ENCODE results near the gene MAPKAP1.
"Not testable (repeated sequence)": the region's sequence is repeated elsewhere in the genome, so short reads cannot be mapped to it uniquely, and the experiment has no call there.

MAPKAP1 gene

DNA sequence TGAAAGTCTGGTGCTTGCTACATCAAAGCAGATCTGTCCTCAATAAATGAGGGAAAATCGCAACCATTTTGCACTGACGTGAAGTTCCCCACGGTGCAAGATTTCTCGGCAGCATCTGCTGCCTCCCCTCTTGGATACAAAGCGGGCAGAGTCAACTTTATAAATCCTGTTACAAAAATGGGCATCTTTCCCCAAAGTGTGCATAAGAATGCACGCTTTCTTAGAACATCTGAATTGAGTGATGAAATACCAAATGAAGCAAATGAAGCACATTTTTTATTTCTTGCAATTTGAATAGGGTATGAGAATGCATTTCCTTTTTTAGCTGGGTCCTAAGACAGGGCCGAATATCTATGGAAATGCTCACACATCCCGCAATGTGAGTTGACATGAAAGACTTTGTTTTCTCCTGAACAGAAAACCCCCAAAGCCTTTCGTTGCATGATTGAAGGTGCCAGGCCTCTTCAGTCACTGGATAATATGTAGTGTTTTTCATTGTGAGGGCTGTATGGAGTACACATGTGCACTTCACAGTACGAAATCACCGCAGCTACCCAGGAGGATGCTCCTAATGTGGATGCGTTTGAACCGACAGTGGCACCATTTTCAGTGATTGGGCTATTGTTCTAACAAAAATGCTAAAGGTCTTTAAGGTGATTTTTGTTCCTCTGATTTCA is 19.6 kb upstream of the MAPKAP1 start:
- no peak for DNase-seq

DNA sequence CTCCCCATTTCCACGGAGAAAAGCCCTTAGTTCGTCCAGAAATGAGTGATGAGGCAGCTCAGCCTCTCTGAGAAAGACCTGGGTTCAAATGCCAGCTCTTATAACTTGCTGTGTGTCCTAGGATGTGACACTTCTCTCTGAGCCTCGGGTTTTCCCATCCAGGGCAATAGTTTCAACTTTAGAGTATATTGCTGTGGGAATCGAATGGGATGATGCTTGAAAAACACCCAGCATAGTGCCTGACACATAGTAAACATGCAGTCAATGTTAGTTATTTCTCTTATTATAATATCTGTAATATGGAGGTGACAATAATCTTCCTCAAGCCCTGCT is 430 bp upstream of the MAPKAP1 start:
- DNase-seq = no peak

DNA sequence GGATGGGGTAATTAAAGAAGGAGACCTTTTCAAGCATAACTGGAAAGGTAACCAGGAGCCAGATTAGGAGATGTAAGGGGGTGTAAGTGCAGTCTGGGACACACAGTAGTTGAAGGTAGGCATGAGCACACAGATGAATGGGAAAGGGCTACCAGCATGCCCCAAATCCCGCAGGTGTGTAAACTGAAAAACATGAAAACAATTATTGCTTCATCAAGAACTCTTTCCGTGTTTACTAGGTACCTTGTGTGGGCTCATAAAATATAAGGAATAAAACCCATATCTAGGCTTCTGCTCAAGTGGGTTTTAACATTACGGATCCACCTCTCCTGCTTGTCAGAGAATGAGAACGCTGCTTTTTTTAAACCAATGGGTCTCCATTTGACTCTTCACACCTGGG is 1.1 kb downstream of the MAPKAP1 start:
- DNase-seq = no peak

DNA sequence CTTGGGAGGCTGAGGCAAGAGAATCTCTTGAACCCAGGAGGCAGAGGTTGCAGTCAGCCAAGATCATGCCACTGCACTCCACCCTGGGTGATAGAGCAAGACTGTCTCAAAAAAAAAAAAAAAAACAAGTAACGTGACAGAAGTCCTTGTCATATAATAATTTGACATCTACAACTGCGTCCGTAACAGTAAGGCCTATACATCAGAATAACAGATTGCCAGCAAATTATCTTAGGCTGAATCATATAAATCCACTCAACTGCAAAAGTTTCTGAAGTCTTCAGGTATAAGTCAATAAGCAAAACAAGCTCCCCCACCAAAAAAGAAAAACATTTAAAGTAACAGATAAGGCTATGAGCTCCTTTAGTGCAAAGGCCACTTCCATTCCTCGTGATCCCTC is 3.3 kb downstream of the MAPKAP1 start:
- no peak for DNase-seq

DNA sequence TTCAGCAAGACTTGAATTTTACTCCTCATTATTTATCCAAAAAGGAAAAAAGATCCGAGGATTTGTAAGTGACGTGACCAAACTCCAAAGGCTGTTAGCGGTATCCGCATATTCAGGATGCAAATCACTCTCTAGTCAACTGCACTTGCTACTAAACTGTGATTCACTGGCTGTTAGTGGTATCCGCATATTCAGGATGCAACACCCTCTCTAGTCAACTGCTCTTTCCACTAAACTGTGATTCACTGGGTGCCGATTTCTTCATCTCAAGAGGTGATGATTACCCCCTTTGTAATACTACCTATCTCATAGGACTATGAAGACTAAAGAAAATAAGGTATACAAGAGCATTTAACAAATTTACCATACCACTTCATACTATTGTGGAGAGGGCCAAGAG is 5.7 kb downstream of the MAPKAP1 start:
- DNase-seq = no peak

DNA sequence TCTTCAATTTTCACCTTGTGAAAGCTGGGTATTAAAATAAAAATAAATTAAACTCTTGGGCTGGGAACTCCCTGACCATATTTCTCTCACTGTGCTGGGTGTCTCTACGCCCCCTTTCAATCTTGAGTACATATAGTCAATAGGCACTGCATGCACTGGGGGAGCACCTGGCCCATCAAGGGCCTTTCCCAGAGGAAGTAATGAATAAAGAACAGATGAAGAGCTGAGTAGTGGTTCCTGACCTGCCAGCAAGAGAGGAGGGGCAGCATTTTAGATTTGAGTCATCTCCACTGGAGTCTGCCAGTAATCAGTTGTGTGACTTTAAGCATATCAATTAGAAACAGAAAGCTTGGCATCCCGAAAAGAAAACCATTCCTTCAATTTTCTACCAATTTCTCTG is 6.2 kb downstream of the MAPKAP1 start:
- DNase-seq = no peak

DNA sequence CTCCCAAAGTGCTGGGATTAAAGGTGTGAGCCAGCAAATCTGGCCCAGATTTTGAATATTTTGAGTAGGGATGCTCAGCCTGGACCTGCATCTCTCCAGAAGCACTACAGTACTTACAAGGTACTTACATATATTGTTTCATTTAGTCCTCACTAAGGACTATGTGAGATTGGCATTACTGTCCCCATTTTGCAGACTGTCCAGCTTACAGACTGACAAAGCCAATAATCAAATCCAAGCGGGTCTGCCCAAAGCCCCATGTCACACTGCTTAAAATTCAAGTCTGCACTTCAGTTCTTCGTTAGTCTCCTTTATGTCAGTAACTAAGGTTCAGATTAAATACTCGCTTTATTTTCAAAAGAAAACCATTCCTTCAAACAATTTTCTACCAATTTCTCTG is 7.1 kb downstream of the MAPKAP1 start:
- DNase-seq = no peak

DNA sequence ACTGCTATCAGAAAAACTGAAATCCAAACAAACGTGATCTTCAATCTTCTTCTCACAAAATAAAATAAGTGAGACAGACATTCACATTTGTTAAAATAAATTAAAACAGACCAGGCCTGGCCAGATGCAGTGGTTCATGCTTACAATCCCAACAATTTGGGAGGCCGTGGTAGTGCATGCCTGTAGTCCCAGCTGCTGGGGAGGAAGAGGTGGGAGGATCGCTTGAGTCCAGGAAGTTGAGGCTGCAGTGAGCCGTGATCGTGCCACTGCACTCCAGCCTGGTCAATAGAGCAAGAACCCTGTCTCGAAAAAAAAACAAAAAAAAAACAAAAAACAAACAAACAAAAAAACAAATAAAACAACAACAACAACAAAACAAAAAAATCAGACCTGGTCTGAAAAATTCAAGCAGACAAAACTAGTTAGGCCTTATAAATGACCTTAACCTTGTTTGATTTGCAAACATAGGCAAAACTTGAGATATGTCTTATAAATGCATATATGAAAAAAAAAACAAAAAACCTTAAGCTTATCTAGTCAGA is 10.8 kb downstream of the MAPKAP1 start:
- DNase-seq = peak in 1 of 2 experiments; percentile 20

DNA sequence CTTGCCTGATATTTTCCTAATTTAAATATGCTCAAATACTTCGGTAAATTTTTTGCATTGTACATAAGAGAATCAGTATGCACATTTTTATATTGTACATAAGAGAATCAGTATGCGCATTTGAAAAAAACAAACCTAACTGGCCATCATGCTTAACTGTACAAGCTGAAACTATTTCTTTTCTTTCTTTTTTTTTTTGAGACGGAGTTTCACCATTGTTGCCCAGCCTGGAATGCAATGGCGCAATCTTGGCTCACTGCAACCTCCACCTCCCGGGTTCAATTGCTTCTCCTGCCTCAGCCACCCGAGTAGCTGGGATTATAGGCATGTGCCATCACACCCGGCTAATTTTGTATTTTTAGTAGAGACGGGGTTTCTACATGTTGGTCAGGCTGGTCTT is 11.5 kb downstream of the MAPKAP1 start:
- DNase-seq = not testable (repeated sequence)

DNA sequence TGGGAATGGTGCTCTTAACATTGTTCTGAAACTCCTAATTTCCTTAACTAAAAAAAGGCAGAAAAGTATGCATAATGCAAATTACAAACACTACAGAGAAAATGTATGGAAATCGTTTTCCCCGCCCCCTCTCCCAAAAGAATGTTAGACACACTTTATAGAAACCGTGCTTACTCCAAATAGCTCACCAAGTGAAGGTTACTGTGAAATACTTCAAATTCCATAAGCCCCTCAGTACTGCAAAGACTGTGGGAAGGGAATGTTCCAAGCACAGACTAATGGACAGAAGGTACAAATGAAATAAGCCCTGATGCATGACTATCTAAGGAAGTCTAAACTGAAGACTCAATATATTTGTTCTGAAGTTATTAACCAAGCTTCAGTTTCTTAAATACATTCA is 12.5 kb downstream of the MAPKAP1 start:
- DNase-seq = no peak

DNA sequence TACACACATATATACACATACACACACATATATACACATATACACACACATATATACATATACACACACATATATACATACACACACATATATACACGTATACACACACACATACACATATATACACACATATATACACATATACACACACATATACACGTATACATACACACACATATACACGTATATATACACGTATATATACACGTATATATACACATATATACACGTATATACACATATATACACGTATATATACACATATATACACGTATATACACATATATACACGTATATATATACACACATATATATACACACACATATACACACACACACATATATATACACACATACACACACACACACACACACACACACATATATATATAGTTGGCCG is 13.5 kb downstream of the MAPKAP1 start:
- not testable (repeated sequence) for DNase-seq

DNA sequence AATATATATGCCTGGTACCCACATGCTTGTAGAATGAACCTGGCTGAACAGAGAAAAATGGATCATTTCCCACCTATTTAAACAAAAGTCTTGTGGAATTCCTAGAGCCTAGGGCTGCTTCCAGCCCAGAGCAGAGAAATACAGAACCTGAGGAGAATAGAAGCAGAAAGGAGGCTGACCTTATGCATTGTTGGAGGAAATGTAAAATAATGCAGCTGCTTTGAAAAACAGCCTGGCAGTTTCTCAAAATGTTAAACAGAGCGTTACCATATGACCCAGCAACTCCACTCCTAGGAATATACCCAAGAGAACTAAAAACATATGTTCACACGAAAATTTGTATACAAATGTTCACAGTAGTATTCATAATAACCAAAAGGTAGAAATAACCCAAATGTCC is 15.1 kb downstream of the MAPKAP1 start:
- no peak for DNase-seq

DNA sequence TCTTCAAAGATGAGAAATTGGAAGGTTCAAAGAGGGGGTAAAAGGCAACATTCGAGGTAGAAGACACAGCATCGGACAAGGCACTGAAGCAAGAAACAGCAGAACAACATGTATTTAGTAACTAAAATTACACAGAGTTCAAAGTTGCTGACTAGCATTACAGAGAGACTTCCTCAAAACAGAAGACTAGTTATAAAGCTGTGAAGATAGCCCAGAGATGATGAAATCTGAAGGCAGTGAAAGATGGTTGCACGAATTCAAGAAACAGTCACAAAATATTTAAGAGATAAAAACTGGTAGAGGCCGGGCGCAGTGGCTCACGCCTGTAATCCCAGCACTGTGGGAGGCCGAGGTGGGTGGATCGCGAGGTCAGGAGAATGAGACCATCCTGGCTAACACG is 16.3 kb downstream of the MAPKAP1 start:
- peak; percentile 20 to 56 for DNase-seq

DNA sequence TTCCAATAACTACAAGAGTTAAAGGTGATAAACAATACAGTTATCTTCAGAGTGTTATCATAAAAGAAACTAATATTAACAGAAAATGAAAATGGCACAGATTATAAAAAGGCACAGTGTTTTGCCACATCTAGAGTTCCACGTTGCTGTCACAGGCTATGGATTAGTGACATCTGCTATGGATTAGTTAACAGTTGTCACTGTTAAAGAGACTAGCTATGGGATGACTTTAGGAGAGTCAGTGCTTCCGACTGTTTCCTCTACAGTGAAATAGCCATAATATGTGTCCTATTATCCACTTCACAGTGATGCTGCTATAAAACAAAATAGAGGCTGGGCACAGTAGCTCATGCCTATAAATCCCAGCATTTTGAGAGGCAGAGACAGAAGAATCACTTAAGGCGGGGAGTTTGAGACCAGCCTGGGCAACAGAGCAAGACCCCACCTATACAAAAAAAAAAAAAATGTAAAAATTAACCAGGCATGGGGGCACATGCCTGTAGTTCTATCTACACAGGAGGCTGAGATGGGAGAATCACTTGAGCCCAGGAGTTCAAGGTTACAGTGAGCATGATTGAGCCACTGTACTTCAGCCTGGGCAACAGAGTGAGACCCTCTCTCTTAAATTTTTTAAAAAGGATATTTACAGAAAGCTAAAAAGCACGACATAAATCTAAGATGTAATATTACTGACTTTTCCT is 19.7 kb downstream of the MAPKAP1 start:
- DNase-seq = no peak

DNA sequence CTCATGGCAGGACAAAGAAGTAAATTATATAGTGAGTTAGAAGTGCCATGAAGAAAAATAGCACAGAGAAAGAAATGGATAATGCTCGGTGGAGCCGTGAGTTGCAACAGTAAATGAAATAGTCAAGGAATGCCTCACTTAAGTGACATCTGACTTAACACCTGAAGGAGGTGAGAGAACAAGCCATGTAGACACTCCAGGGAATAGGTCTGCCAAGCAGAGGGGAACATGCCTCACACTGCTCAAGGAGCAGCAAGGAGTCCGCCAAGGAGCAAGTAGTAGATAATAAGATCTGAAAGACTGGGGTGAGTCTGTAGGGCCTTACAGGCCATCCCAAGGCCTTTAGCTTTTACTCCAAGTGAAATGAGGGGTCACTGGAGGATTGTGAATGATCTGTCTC is 21.8 kb downstream of the MAPKAP1 start:
- DNase-seq = no peak

DNA sequence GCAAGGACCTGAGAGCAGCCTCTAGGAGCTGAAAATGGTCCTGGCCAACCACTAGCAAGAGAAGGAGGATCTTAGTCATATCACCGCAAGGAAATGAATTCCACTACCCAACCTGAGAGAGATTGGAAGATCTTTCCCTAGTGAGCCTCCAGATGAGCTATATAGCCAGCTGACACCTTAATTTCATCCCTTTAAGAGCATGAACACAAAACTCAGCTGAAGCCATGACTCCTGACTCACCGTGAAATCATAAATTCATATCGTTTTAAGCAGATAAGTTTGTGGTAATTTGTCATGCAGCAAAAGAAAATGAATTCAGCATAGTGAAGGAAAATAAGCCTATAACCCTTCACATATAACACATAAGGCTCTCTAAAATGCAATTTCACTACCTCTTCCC is 23.5 kb downstream of the MAPKAP1 start:
- DNase-seq = no peak

DNA sequence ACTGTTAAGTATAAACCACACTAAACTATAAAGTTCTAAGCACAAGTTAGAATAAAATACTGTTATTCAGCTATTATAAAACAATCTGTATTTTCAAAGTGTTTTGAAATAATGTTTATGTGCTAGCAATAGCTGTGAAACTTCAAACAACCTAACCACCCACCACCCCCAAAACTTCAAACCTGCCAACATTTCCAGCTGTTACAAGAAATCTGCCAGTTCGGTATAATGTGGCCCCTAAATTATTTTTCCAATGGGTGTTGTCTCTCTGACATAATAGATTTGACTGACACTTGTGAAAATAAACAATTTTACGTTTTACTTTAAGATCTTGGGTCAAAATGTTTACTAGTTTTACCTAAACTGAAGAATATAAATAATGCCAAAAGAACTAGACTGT is 24.7 kb downstream of the MAPKAP1 start:
- DNase-seq = no peak

DNA sequence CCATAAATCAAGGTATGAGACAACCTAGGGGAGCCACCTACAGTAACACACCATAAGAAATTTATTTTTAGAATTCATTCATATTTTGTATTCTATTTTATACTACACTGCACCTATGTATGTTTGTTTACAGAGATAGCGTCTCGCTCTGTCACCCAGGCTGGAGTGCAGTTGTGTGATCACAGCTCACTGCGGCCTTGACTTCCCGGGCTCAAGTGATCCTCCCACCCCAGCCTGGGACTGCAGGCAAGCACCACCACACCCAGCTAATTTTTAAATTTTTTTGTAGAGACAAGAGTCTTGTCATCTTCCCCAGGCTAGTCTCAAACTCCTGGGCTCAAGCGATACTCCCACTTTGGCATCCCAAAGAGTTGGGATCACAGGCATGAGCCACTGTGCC is 25.4 kb downstream of the MAPKAP1 start:
- no peak for DNase-seq

DNA sequence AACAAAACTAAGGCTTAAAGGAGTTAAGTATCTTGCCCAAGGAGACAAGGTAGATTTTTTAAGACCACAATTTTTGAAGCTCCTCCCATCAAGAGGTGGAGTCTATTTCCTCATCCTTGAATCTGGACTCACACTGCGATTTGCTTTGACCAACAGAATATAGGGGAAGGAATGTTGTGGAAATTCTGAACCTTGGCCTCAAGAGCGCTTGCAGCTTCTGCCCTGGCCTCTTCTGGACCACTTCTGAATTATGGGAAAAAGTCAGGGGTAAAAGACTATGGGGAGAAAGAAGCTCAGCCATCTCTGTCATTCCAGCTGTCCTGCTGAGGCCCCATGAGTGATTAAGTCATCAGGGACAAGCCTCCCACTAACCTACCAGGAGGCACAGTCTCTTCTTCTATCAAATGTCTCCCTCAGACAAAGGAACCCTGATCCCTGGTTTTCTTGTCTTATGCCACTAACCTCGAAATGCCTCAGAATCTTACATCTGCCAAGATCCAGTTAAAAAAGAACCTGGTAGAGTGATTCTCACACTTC is 25.9 kb downstream of the MAPKAP1 start:
- no peak for DNase-seq

DNA sequence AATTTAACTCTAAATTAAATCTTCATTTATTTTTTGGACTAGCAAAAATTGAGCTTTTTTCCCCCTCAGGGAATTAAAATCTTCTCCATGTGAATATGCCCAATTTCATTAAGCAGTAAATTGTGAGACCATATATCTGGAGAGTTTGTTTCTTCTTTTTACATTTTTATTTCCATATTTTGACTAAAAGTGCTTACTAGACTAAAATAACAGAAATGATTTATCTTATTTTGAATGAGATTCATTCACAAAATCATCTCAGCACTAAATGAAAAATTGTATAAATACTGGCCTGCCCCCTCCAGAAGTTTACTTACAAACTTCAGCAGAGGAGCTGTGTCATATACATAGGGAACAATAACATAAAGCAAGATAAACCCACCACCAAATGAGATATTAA is 26.6 kb downstream of the MAPKAP1 start:
- DNase-seq = no peak

DNA sequence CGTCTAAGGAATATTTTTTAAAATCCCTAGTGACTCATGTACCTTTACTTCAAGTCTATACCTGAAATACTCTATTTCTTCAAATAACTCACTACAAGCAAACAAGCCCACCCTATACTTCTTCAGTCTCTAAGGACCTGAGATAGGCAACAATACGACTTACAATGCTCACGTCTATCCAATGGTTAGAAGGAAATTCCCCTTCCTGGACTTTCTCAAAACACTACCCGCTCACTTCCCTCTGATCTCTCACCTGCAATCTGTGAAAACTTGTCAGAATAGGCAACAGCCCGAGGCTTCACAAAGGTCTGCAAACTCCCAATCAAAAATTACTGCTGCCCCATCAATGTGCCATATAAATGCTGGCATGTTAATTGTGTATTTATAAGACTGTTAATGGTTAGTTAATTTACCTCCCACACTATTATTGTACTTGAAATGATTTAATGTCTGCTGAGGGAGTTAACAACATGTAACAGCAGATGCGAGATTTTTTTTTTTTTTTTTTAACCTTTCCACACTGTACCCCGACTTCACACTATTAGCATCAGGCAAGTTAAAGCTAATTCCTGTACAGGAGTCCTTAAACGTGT is 27.3 kb downstream of the MAPKAP1 start:
- no peak for DNase-seq

DNA sequence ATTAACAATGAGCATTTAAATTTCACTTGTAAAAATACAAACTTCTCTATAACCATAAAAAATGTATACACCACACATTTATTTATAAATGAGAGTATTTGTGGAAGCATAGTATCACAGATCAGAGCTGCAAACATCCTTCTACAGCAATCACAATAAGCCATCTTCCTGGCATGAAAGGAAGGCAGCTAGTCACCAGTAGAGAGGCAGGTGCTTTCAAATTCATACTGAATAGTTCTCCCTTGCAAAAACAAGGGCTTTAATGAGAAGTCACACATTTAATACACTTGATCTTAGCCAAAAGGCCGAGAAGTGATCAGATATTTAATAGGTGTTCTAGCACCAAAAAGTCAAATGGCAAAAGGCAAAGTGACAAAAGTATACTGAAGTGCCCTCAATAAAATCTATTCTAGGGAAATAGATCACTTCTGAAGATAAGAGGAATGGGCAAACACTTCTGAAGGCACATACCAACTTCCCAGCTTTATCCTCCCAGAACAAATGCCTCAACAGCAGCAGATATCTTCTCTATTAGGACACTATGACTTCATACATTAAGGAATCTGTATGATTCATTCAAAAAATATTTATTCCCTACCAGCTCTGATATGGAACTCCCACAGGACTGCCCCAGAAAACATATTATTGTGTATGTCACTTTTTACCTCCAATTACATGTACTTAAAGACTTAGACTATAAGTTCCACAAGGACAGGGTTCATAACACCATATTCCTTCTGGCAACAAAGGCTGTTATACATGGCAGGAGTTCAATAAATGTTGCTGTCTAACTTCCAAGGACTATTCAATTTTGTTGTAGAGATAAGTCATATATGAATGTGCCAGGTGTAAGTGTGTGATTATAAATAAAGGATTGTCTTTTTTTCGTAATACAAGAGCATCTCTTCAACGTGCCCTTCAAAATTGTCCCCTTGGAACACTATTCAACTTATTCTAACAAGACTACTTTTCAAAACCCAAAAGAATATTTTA is 31.7 kb downstream of the MAPKAP1 start:
- DNase-seq = no peak

DNA sequence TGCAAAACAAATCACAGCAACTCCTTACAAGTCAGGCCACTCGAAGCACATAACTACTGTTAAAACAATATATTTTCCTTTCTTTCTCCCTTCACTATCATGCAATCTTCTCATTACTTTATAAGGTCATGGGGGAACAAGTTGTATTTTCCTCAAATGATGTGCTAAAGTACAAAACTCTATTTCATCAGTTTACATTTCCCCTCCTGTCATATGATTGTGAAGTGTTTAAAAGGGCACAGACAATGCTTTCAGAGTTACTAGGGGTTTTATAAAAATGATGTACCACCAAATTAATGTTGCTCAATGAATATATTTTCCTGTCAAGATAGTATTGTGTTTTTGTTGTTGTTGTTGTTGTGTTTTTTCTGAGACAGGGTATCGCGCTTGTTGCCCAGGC is 34.1 kb downstream of the MAPKAP1 start:
- no peak for DNase-seq
